ENCODE data around the gene WNT3A.

The WNT3A gene

GRCh38 chr1:228088586-228089498 lies 82.0 kb downstream of the WNT3A start:
- DNase-seq, result peak in 1 of 2 donors; percentile 58

GRCh38 chr1:228089519-228090380 lies 83.0 kb downstream of the WNT3A start:
- DNase-seq, result no peak

GRCh38 chr1:228090613-228091081 lies 83.8 kb downstream of the WNT3A start:
- no peak for DNase-seq

- no peak for DNase-seq
These were observed 84.3 kb downstream of the WNT3A start for GRCh38 chr1:228091084-228091483.

GRCh38 chr1:228092342-228093049 lies 85.7 kb downstream of the WNT3A start:
- DNase-seq, result no peak

- no peak for DNase-seq
These were observed 86.5 kb downstream of the WNT3A start for GRCh38 chr1:228093050-228093906.

GRCh38 chr1:228094432-228095016 lies 87.7 kb downstream of the WNT3A start:
- no peak for DNase-seq

GRCh38 chr1:228095161-228095560 lies 88.4 kb downstream of the WNT3A start:
- no peak for DNase-seq

- DNase-seq, result no peak
These were observed 89.1 kb downstream of the WNT3A start for GRCh38 chr1:228095938-228096337.

GRCh38 chr1:228096416-228097332 lies 89.9 kb downstream of the WNT3A start:
- no peak for DNase-seq

GRCh38 chr1:228097333-228098081 lies 90.7 kb downstream of the WNT3A start:
- DNase-seq, result no peak

GRCh38 chr1:228098323-228098931 lies 91.6 kb downstream of the WNT3A start:
- no peak for DNase-seq

- no peak for DNase-seq
These were observed 92.5 kb downstream of the WNT3A start for GRCh38 chr1:228099331-228099732.

- no peak for DNase-seq
These were observed 94.2 kb downstream of the WNT3A start for GRCh38 chr1:228100822-228101613.

- peak in 1 of 2 donors; percentile 45 for DNase-seq
These were observed 94.8 kb downstream of the WNT3A start for GRCh38 chr1:228101614-228101993.

- DNase-seq, result peak; percentile 64 to 69
These were observed 95.4 kb downstream of the WNT3A start for GRCh38 chr1:228101994-228102790.

All from CD4-positive, alpha-beta T cell treated with Interleukin-1 beta for 1 hour (primary cell).